H9 (cell line): ENCODE data around the gene ZNF764. TPM values are rescaled to one million over a fixed set of nuclear protein-coding genes. Genes with fewer than 3 reads are reported as not detected.

Source experiments
- DNase-seq: peaks from one replicate; pipeline ENCODE4 v3.0.0-alpha.2; 2017
- H2AFZ ChIP-seq: one replicate; pipeline ENCODE4 v1.6.1; 2013; ENCODE audit warnings: mild to moderate bottlenecking, low read length, control low read depth, moderate library complexity
- H2AK5ac ChIP-seq: 2 replicates; pipeline ENCODE4 v1.6.1; 2013; ENCODE audit warnings: low read length, control low read depth, mixed read lengths; ENCODE audit not compliant: insufficient read length
- H2BK120ac ChIP-seq: one replicate; pipeline ENCODE4 v1.6.1; 2013; ENCODE audit warnings: low read depth, mild to moderate bottlenecking, low read length, control low read depth, inconsistent platforms; ENCODE audit not compliant: poor library complexity, severe bottlenecking
- H2BK12ac ChIP-seq: 2 replicates; pipeline ENCODE4 v1.6.1; 2013; ENCODE audit warnings: low read length, control low read depth, mixed read lengths, low read depth; ENCODE audit not compliant: insufficient read length
- H2BK15ac ChIP-seq: 2 replicates; pipeline ENCODE4 v1.6.1; 2013; ENCODE audit warnings: low read depth, low read length, control low read depth
- H2BK20ac ChIP-seq: one replicate; pipeline ENCODE4 v1.6.1; 2013; ENCODE audit warnings: low read depth, mild to moderate bottlenecking, low read length, control low read depth, inconsistent platforms; ENCODE audit not compliant: poor library complexity, severe bottlenecking
- H2BK5ac ChIP-seq: 2 replicates; pipeline ENCODE4 v1.6.1; 2013; ENCODE audit warnings: low read length, control low read depth, mixed read lengths; ENCODE audit not compliant: insufficient read length
- H3K14ac ChIP-seq: 2 replicates; pipeline ENCODE4 v1.6.1; 2013; ENCODE audit warnings: low read length, control low read depth; ENCODE audit not compliant: insufficient read depth
- H3K18ac ChIP-seq: 2 replicates; pipeline ENCODE4 v1.6.1; 2013; ENCODE audit warnings: low read depth, mild to moderate bottlenecking, mixed read lengths, low read length, control low read depth; ENCODE audit not compliant: insufficient read length
- H3K23ac ChIP-seq: 2 replicates; pipeline ENCODE4 v1.6.1; 2013; ENCODE audit warnings: low read length, control low read depth, mixed read lengths, low read depth; ENCODE audit not compliant: insufficient read length
- H3K23me2 ChIP-seq: 2 replicates; pipeline ENCODE4 v1.6.1; 2013; ENCODE audit warnings: low read depth, mild to moderate bottlenecking, mixed read lengths, low read length, control low read depth; ENCODE audit not compliant: insufficient read length, poor library complexity, severe bottlenecking
- H3K27ac ChIP-seq: 2 replicates; pipeline ENCODE4 v1.5.1; 2013; ENCODE audit warnings: low read length, control low read depth, mixed read lengths, low read depth; ENCODE audit not compliant: insufficient read length
- H3K27me3 ChIP-seq: 2 replicates; pipeline ENCODE4 v1.6.1; 2013; ENCODE audit warnings: low read length, control low read depth, inconsistent platforms; ENCODE audit not compliant: insufficient read depth
- H3K4ac ChIP-seq: 2 replicates; pipeline ENCODE4 v1.6.1; 2013; ENCODE audit warnings: low read depth, mild to moderate bottlenecking, control low read depth, inconsistent platforms, low read length, moderate library complexity
- H3K4me1 ChIP-seq: 2 replicates; pipeline ENCODE4 v1.6.1; 2013; ENCODE audit warnings: low read length, control low read depth, inconsistent platforms; ENCODE audit not compliant: insufficient read depth
- H3K4me2 ChIP-seq: 2 replicates; pipeline ENCODE4 v1.6.1; 2013; ENCODE audit warnings: low read length, control low read depth, mixed read lengths; ENCODE audit not compliant: insufficient read length, insufficient read depth
- H3K56ac ChIP-seq: 2 replicates; pipeline ENCODE4 v1.6.1; 2013; ENCODE audit warnings: low read depth, mild to moderate bottlenecking, mixed read lengths, low read length, control low read depth; ENCODE audit not compliant: insufficient read length
- H3K79me1 ChIP-seq: 2 replicates; pipeline ENCODE4 v1.6.1; 2013; ENCODE audit warnings: low read depth, mild to moderate bottlenecking, moderate library complexity, low read length, control low read depth, inconsistent platforms; ENCODE audit not compliant: insufficient read depth, poor library complexity, severe bottlenecking
- H3K79me2 ChIP-seq: 2 replicates; pipeline ENCODE4 v1.6.1; 2013; ENCODE audit warnings: low read length, control low read depth, inconsistent platforms; ENCODE audit not compliant: insufficient read depth
- H3K9ac ChIP-seq: 2 replicates; pipeline ENCODE4 v1.6.1; 2013; ENCODE audit warnings: low read length, control low read depth, mixed read lengths; ENCODE audit not compliant: insufficient read length; ENCODE audit errors: extremely low read depth
- H3K9me3 ChIP-seq: one replicate; pipeline ENCODE4 v1.6.1; 2013; ENCODE audit warnings: low read depth, low read length, inconsistent platforms; ENCODE audit not compliant: control insufficient read depth
- H3T11ph ChIP-seq: one replicate; pipeline ENCODE4 v1.6.1; 2013; ENCODE audit warnings: mild to moderate bottlenecking, low read length, control low read depth, inconsistent platforms
- H4K20me1 ChIP-seq: one replicate; pipeline ENCODE4 v1.6.1; 2013; ENCODE audit not compliant: control insufficient read depth, insufficient read length, insufficient read depth
- H4K5ac ChIP-seq: 2 replicates; pipeline ENCODE4 v1.6.1; 2013; ENCODE audit warnings: low read depth, mild to moderate bottlenecking, mixed read lengths, low read length, control low read depth; ENCODE audit not compliant: insufficient read length
- H4K8ac ChIP-seq: replicated peaks from 2 replicates; pipeline ENCODE4 v1.6.1; 2013; ENCODE audit warnings: low read length, control low read depth, mixed read lengths, low read depth; ENCODE audit not compliant: insufficient read length
- H4K91ac ChIP-seq: 2 replicates; pipeline ENCODE4 v1.6.1; 2013; ENCODE audit warnings: low read depth, mild to moderate bottlenecking, moderate library complexity, mixed read lengths, low read length, control low read depth; ENCODE audit not compliant: insufficient read length
- H3K27ac Mint-ChIP-seq, 3 experiments: 2 replicates in 2 of 3; 3 replicates in 1 of 3; pipeline ENCODE4 v1.8.0; 2020 to 2021; ENCODE audit warnings: mixed read lengths in 3 of 3, mild to moderate bottlenecking in 1 of 3, moderate library complexity in 1 of 3
- H3K27me3 Mint-ChIP-seq: 2 replicates; pipeline ENCODE4 v1.8.0; 2021; ENCODE audit warnings: low read depth, mild to moderate bottlenecking, moderate library complexity, mixed read lengths
- H3K36me3 Mint-ChIP-seq, 3 experiments: 2 replicates in 2 of 3; 3 replicates in 1 of 3; pipeline ENCODE4 v1.8.0; 2020 to 2021; ENCODE audit warnings: low read depth in 3 of 3, mixed read lengths in 3 of 3; ENCODE audit not compliant: insufficient read depth in 1 of 3
- H3K4me1 Mint-ChIP-seq, 2 experiments: 2 replicates each; pipeline ENCODE4 v1.8.0; 2020; ENCODE audit warnings: mixed read lengths in 2 of 2
- H3K4me3 Mint-ChIP-seq, 2 experiments: 2 replicates in 1 of 2; 3 replicates in 1 of 2; pipeline ENCODE4 v1.8.0; 2020 to 2021; ENCODE audit warnings: mild to moderate bottlenecking in 2 of 2, mixed read lengths in 2 of 2, moderate library complexity in 1 of 2
- H3K9me3 Mint-ChIP-seq, 2 experiments: 2 replicates in 1 of 2; 3 replicates in 1 of 2; pipeline ENCODE4 v1.8.0; 2020; ENCODE audit warnings: mild to moderate bottlenecking in 2 of 2, mixed read lengths in 2 of 2, moderate library complexity in 1 of 2
- CTCF ChIP-seq: fragments of 200-600 bp; sonication (generic); conservative IDR thresholded peaks from 3 replicates; pipeline ENCODE4 v1.8.0; 2021; ENCODE audit warnings: antibody characterized with exemption, mild to moderate bottlenecking
- WGBS: extraction: QIAGEN DNeasy Blood & Tissue Kit; methylation state at CpG from one replicate; pipeline ENCODE4 v1.1.7; 2013; ENCODE audit warnings: missing lambda C conversion rate, low lambda C conversion rate, mixed read lengths; ENCODE audit not compliant: insufficient read length; ENCODE audit errors: extremely low coverage; 5-methylcytosine and 5-hydroxymethylcytosine counted together
- total RNA-seq: library from RNA; stranded (reverse); gene quantifications from 2 replicates; pipeline ENCODE4 v1.2.1, GENCODE V29; 2021

ZNF764 gene
- total RNA-seq, 1 experiment from 2014 or later: 11.4 TPM

- Histone ChIP-seq H3K4ac (no peak overlapping the region), H2BK15ac (no peak overlapping the region), H3K23ac (no peak overlapping the region), H3K27ac (no peak overlapping the region), H2BK20ac (no peak overlapping the region), H3K9ac (peak overlapping the region; percentile 39), H3K4me2 (peak overlapping the region; percentile 71), H2BK5ac (no peak overlapping the region), H3K9me3 (no peaks in the 10 kb centered on the region), H4K20me1 (no peaks in the 10 kb centered on the region), H4K8ac (no peak overlapping the region), H2AFZ (no peak overlapping the region), H3K4me1 (peaks cover 2% of the 10 kb centered on the region; the same call in 1 of the 2 replicates), H3K18ac (no peak overlapping the region), H4K5ac (no peak overlapping the region), H3K23me2 (peaks cover 15% of the 10 kb centered on the region), H3K56ac (no peak overlapping the region), H2BK120ac (no peak overlapping the region), H2BK12ac (no peak overlapping the region), H3K27me3 (no peaks in the 10 kb centered on the region), H3K79me2 (no peaks in the 10 kb centered on the region), H3K79me1 (no peaks in the 10 kb centered on the region), H3K14ac (no peak overlapping the region), H2AK5ac (no peak overlapping the region), H4K91ac (no peak overlapping the region), H3T11ph (no peak overlapping the region)
- Mint-ChIP-seq H3K36me3 (peaks cover 0 to 19% (median 12%) of the 10 kb centered on the region in 3 experiments; a peak in 5 of 7 replicates), H3K4me1 (peaks cover 16% of the 10 kb centered on the region in 2 experiments), H3K4me3 (peak overlapping the region; percentile 74 to 89), H3K9me3 (no peaks in the 10 kb centered on the region), H3K27me3 (no peaks in the 10 kb centered on the region), H3K27ac (peak overlapping the region; percentile 12 to 66 (median 42); a peak in 3 of 7 replicates)
- DNase-seq: no peak
- TF ChIP-seq CTCF: no peak
- no CpG with 5 or more reads among the region's 4 CpGs for WGBS
These were observed 32.4 kb downstream of the ZNF764 start for GRCh38 chr16:30525844-30526136.
